NCI-H146 treated with DMSO at 0.1 percent for 48 hours (cell line): Measurements from ENCODE around the gene FAM111A.
A peak's percentile ranks its signal among the peaks of the same experiment; 100 is the strongest.

Source experiments
- DNase-seq: peaks from one replicate; lab custom pipeline; 2025; ENCODE audit not compliant: unreplicated experiment; lab: John Stamatoyannopoulos, UW

Gene FAM111A

DNA sequence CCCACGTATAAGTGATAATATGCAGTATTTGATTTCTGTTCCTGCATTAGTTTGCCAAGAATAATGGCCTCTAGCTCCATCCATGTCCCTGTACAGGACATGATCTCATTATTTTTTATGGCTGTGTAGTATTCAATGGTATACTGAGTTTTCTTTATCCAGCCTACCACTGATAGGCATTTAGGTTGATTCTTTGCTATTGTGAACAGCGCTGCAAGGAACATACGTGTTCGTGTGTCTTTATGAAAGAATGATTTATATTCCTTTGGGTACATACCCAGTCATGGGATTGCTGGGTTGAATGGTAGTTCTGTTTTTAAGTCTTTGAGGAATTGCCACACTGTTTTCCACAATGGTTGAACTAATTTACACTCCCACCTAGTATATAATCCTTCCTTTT, 1.5 kb upstream of the FAM111A start:
- DNase-seq = no peak

DNA sequence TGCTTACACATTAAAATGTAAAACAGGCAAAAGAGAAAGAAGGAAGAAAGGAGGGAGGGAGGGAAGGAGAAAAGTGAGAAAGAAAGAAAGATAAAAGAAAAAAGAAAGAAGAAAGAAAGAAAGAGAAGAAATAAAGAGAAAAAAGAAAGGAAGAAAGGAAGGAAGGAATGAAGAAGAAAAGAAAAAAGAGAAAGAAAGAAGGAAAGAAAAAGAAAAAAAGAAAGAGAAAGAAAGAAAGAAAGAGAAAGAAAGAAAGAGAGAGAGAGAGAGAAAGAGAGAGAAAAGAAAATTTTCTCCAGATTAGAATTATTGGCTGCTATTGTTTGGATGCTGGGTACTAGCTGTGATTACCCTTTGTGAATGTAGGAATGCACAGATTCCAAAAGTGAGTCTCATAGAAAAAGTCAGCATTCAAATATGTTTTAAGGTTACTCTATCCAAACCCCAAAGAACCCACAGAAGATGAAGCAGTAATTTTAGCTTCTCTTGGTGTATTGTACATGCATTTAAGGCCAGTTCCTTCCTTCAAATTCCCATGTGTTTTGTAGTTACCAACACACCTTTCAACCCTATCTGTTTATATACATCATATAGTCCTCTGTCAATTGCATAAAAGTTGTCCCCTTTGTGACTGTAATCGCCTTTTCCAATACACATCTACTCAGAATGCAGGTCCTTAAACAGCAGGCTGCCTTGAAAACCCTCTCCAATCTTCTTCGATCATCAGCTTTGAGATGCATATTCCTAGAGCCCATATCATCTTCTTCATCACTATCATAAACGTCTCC, 789 bp upstream of the FAM111A start:
- no peak for DNase-seq

DNA sequence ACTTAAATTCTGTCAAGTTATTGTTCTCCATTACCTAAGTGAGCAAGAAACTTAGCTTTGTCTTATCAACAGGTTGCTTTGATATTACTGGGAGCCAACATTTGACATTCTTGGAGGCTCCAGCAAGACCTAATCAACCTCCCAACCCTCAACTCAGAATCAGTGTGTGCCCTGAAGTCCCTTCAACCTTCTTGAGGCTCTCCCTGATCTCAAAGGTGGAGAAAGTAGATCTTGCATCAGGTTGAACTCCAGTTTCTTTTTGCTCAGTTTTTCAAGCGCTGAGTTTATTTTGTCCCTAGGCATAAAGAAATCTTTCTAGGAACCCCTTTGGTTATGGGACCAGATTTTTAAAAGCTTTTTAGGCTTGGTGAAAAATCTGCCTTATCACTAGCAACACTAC, 1.4 kb downstream of the FAM111A start:
- no peak for DNase-seq

- DNase-seq = peak; percentile 53
Observed at GRCh38 chr11:59144579-59145345, 2.1 kb downstream of the FAM111A start.

- DNase-seq = no peak
Observed at GRCh38 chr11:59145534-59145933, 2.9 kb downstream of the FAM111A start.

- DNase-seq = no peak
Observed at GRCh38 chr11:59151761-59152160, 9.1 kb downstream of the FAM111A start.

- DNase-seq = no peak
Observed at GRCh38 chr11:59152312-59152951, 9.8 kb downstream of the FAM111A start.

DNA sequence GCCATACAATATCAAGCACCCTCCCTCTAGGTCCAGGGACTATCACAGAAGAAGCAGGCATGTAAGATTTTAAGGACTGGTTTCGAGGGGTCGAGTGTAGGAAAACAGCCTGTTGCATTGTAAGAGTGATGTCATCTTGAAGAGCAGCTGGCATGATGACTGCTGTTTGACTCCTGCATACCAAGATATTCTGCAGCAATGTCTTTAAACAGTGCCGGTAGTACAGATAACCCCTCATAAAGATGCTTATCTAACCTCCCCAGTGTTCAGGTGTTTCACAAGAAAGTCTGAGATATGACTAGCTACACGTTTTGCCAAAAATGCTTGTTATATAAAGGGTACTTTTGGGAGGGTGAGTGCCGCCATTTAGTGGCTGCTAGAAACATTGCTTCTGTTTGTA, 12.0 kb downstream of the FAM111A start:
- DNase-seq = no peak

- no peak for DNase-seq
Observed at GRCh38 chr11:59157433-59157832, 14.8 kb downstream of the FAM111A start.

DNA sequence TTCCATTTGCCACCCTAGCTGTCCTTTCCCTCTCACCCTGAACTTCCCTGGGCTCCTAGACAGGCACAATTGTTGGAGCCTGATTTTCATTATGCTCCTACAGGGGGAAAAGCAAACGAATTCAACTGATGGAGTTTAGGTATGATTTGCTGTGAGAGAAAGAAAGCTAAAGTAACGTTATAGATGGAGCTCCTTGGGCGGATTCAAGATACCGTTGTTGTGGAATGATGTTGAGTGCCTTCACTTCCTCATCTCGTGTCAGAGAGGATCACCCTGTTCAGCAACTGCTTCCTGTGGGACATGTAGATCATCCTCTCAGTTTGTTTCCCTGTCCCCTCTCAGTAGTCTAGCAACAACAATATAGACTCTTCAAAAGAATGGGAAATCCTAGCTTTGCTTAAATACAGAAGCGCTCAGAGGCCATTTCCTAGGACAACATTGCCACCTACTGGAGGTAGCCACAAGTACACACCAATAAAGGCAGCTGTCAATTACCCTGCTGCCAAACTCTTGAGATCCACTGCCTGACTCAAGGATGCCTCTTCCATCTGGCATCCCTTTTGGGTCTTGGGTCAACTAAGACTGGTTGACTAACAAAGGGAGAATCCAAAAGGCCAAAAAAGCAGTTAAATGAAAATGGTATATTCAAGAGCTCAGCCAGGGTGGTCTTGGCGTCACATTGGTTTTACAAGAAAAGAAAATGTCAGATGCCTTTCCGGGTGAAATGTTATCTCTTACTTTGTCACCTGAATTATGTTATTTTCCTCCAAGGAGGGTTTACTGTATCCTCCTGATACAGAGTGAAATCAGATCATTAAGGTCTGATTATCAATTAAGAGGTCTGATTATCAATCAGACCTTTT, 15.8 kb downstream of the FAM111A start:
- DNase-seq = peak; percentile 19

DNA sequence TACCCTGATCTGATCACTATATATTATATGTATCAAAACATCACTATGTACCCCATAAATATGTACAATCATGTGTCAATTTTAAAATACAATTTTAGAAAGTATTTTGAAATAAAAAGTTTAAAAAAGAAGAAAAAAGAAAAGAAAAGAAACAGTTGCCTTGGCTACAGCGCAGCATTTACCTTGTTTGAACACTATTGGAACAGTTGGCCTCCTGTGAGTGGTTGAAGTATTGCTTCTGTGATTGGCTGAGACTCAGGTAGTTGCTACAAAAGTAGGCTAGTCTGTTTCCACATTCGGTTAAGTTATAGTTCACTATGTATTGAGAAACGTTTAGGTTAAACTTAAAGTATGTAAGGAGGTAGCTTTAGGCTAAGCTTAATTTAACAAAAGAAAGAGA, 21.4 kb downstream of the FAM111A start:
- no peak for DNase-seq

DNA sequence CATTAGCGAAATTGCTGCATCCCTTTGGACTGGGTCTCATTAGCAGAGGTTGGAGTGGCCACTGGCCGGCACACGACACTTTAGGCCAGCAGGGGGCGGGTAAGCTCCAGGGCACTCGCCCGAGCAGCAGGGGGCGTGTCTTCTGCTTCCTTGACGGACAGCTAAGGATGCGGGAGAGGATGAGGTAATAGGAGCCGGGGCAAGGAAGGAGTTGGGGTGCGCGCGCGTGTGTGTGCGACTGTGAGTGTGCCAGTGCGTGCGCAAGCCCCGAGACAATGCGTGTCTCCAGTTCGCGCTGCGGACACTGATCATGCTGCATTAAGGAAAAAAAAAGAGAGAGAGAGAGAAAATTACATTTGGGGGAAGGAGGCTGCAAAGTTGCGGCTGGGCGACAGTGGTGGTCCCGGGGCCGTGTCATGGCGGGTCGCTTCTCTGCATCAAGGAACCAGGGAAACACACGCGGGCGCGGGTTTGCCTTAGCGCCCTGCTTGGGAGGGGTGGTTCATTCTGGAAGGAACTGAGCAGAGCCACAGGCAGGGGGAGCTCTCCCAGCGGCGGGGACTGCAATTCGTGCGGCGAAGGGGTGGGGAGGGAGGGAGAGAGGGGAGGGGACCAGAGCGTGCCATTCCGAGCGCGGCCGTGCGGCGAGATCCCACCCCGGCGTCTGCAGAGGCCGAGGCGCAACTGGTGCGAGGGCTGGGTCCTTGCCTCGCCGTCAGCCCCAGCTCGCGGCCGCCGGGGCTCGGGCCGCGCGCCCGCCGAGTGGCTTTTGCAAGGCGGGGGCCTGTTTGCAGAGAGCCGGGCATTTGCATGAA, 29.1 kb downstream of the FAM111A start, which contains the start of gene DTX4:
DTX4 (plus strand) TSS at position 625 of the 815 bp plus-strand sequence. CDS start 464 bp downstream, outside the sequence.
- DNase-seq = peak; percentile 82

DNA sequence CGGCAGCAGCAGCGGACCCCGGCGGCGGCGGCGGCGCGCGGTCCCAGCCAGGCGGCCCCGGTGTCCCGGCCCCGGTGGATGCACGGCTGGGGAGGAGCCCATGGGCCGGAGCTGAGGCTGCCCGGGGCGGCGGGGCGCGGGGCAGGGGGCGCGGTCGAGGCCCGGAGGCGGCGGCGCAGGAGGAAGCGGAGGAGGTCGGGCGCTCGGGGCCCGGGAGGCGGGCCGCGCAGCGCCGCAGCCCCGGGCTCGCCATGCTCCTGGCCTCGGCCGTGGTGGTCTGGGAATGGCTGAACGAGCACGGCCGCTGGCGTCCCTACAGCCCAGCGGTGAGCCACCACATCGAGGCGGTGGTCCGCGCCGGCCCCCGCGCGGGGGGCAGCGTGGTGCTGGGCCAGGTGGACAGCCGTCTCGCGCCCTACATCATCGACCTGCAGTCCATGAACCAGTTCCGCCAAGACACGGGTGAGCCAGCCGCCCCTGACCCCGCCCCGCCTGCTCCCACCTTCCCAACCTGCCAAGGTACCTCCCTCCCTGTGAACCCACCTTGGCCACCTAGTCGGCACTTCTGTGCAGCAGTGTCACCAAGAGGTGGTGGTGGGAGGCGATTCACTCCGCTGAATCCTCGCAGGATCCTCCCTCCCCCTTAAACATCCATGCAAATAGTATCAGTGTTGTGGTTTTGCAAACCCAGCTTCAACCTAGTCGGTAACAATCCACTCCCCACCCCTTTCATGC, 29.9 kb downstream of the FAM111A start:
- DNase-seq = no peak

DNA sequence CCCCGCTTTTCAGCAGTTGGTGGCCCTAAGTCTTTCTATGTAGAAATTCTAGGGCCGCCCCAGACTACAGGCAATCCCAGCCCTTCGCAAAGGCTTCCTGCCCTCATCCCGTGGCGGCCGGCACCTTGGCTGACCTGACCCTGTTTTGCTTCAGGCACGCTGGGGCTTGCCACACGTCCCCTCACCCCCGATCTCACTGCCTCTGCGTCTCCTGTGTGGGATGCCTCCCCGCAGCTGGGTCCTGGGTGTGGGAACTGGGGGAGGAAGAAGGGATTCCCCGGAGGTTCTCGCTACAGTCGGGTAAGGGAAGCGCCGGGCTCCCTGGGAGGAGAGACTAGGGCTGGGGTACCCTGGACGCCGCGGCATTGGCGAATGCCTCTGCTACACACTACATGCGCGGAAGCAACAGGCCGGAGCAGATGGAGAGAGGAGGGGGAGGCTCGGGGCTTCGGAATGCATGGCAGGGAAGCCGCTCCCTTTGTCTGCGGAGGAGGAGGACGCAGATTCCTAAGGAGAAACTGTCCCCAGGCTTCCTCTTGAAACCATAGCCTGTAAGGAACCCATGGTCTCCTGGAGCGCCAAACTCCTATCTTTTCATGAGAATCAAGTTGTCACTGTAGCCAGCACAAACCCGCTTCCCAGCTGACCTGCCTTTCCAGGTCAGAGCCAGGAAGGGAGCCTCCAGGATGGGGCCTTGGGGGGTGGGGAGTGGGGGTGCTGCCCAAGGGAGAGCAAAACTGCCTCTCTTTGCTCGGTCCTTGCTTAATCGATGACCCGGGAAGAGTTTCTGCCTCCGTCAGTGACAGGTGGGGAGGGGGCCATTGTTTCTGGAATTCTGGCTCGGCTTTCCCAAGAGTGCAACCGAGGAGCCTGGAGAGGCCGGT, 30.7 kb downstream of the FAM111A start:
- DNase-seq = peak; percentile 20

DNA sequence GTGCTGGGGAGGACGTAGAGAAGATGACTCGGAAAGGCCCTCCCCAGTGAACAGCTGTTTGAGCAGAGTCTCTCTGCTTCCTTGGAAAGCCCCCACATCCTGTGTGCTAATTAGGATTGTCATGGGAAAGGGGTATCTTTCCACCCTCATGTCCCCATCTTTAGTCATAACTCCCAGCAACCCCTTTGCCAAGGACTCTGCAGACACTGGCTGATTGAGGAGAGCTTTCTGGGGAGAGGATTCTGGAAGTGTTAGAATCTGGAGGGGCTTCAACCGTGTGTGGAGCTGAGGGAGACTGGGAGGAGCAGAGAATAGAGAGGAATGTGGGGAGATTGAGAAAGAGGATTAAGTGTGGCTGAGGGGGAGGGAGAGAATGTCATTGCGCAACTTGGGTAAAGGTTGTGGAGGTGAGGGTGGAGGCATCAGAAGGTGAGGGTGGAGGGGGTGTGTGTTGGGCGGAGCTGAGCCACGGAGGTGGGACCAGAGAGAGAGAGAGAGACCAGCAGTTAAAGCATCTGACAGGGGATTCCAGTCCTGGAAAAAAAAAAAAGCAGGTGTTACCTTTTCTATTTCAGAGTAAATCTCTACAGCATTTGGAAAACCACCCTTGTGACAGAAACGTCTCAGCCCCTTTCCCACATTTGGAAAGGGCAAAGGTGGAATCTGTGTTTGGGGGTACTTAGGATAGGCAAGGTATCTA, 31.5 kb downstream of the FAM111A start:
- DNase-seq = no peak

DNA sequence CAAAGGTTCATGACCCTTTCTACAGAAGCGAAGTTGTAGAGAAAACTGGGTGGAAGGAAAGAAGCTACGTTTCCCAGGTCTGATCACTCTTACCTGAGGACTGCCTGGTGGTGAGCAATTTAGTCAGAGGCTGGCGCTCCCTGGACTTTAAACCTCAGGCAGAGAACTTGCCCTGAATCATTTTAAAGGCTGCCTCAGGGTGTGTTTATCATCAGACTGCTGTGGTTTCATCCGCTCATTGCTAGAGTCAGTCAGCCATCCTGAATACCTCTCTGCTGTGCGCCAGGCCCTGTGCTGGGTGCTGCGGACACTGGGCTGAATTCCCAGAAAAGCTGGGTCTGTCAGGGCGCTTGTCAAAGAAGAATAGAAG, 32.0 kb downstream of the FAM111A start:
- no peak for DNase-seq

DNA sequence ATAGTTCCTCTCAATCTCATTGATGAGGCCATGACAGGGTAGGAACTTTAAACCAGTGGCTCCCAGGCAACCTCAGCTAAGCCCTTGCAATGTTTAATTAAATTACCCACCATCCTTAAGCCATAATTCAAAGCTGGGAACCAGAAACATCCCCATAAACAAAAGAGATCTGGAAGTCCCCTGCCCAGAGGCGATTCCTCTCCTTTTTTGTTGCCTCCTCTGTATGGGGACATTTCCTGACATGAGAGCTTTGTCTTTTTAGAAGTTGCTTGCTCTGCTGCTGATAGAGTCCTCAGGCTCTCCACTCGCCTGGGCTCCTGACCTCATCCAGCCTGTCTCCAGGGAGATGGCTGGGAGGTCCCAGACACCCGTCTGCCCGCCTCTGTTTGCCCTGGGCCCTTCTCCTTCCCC, 32.4 kb downstream of the FAM111A start:
- DNase-seq = no peak

DNA sequence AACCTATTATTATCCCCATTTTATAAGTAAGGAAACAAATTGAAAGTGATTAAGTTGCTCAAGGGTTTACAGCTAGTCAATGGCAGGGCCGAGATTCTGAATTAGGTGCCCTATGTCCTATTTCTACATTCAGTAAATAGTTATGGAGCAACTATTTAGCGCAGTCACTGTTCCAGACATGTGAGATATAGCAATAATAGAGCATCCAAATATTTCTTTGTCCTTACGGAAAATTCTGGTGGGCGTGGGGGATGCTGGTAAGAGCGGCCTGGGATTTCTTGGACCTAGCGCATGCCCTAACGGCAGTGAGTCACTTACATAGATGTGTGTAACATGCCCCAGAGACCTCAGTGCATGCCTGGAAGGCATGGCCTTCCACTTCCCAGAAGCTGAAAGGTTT, 33.7 kb downstream of the FAM111A start:
- no peak for DNase-seq
